Endothelial cell of umbilical vein (primary cell): Measurements from ENCODE around the gene FRMPD3. TPM values are rescaled to one million over a fixed set of nuclear protein-coding genes. Genes with fewer than 3 reads are reported as not detected.

Source experiments
- BruUV-seq: library from RNA; stranded (reverse); fragments of 400-500 nt; replicated peaks from 2 replicates; lab custom pipeline; 2021; lab: Mats Ljungman, UMichigan
- CTCF ChIA-PET: fragments of 300-600, 350-600 bp; sonication (Branson Sonifier 250); formaldehyde crosslinking; loops from one replicate; lab custom pipeline; 2021; ENCODE audit warnings: antibody characterized with exemption, inconsistent platforms; lab: Charles Lee
- POLR2A ChIA-PET: fragments of 300-600, 350-600 bp; sonication (Branson Sonifier 250); formaldehyde crosslinking; loops from one replicate; lab custom pipeline; 2021; ENCODE audit warnings: antibody characterized with exemption, inconsistent platforms; lab: Charles Lee
- DNase-seq: peaks from one replicate; pipeline ENCODE4 v3.0.0-alpha.2; 2011; ENCODE audit warnings: low read depth, low spot score
- FAIRE-seq: peaks from 2 replicates; lab custom pipeline; 2011; peaks lifted over from hg19 to GRCh38; lab: Jason Lieb, UNC
- H2AFZ ChIP-seq: 2 replicates; pipeline ENCODE4 v1.6.0; 2012; ENCODE audit warnings: low read depth, low read length, control low read depth, inconsistent platforms
- H3K27ac ChIP-seq: 2 replicates; pipeline ENCODE4 v1.5.1; 2011; ENCODE audit warnings: low read depth, mild to moderate bottlenecking, control low read depth, low read length, moderate library complexity; ENCODE audit not compliant: insufficient read depth
- H3K27me3 ChIP-seq, 2 experiments: 2 replicates each; pipeline versions ENCODE4 v1.6.0 to v1.6.1; 2011; ENCODE audit warnings: low read length in 2 of 2, mixed read lengths in 1 of 2; ENCODE audit not compliant: control insufficient read depth in 2 of 2, insufficient read depth in 2 of 2
- H3K36me3 ChIP-seq, 2 experiments: 2 replicates in 1 of 2; 3 replicates in 1 of 2; pipeline ENCODE4 v1.5.1; 2011; ENCODE audit warnings: low read length in 2 of 2, mild to moderate bottlenecking in 1 of 2, moderate library complexity in 1 of 2; ENCODE audit not compliant: control insufficient read depth in 2 of 2, insufficient read depth in 2 of 2; ENCODE audit errors: extremely low read depth in 1 of 2
- H3K4me1 ChIP-seq: 3 replicates; pipeline ENCODE4 v1.5.1; 2011; ENCODE audit warnings: mild to moderate bottlenecking, low read length; ENCODE audit not compliant: control insufficient read depth, insufficient read depth; ENCODE audit errors: extremely low read depth
- H3K4me2 ChIP-seq: 2 replicates; pipeline ENCODE4 v1.6.1; 2011; ENCODE audit warnings: low read length, control low read depth, mixed read lengths; ENCODE audit not compliant: insufficient read depth
- H3K4me3 ChIP-seq, 3 experiments: fragments of 200-600 bp in 1 of 3; sonication (generic), shearing (Covaris generic) in 1 of 3; replicated peaks in 1 of 3; 2 replicates each; pipeline ENCODE4 v1.5.1; 2011 to 2016; ENCODE audit warnings: control low read depth in 3 of 3, low read length in 3 of 3, mild to moderate bottlenecking in 2 of 3, inconsistent platforms in 1 of 3, low read depth in 1 of 3, moderate library complexity in 1 of 3; ENCODE audit not compliant: insufficient read depth in 1 of 3
- H3K79me2 ChIP-seq: 2 replicates; pipeline ENCODE4 v1.6.0; 2012; ENCODE audit warnings: low read length, inconsistent platforms; ENCODE audit not compliant: control insufficient read depth, insufficient read depth
- H3K9ac ChIP-seq: replicated peaks from 2 replicates; pipeline ENCODE3; 2011; ENCODE audit warnings: low read length, control low read depth; ENCODE audit not compliant: insufficient read depth; ENCODE audit errors: extremely low read depth
- H3K9me1 ChIP-seq: replicated peaks from 3 replicates; pipeline ENCODE4 v1.6.0; 2011; ENCODE audit warnings: mild to moderate bottlenecking, low read length; ENCODE audit not compliant: control insufficient read depth, insufficient read depth; ENCODE audit errors: extremely low read depth
- H3K9me3 ChIP-seq: replicated peaks from 2 replicates; pipeline ENCODE4 v1.5.1; 2012; ENCODE audit warnings: low read length, inconsistent platforms; ENCODE audit not compliant: control insufficient read depth, insufficient read depth
- H4K20me1 ChIP-seq: replicated peaks from 2 replicates; pipeline ENCODE3; 2011; ENCODE audit warnings: mild to moderate bottlenecking, low read length; ENCODE audit not compliant: control insufficient read depth, insufficient read depth; ENCODE audit errors: extremely low read depth
- CTCF ChIP-seq, 2 donors: IDR thresholded peaks; 1 replicate in 1 of 2; 2 replicates in 1 of 2; pipeline ENCODE4 v1.5.1; 2011; ENCODE audit warnings: low read length in 2 of 2, mild to moderate bottlenecking in 2 of 2, moderate library complexity in 2 of 2, control low read depth in 1 of 2, inconsistent platforms in 1 of 2, low read depth in 1 of 2; ENCODE audit not compliant: insufficient read depth in 1 of 2; ENCODE audit errors: extremely low read depth in 1 of 2
- EZH2 ChIP-seq: IDR thresholded peaks from 2 replicates; pipeline ENCODE4 v1.6.1; 2012; ENCODE audit warnings: borderline replicate concordance, low read depth, mild to moderate bottlenecking, moderate library complexity, low read length, inconsistent platforms; ENCODE audit not compliant: severe bottlenecking
- FOS ChIP-seq: IDR thresholded peaks from 2 replicates; pipeline ENCODE4 v1.6.1; 2011; ENCODE audit warnings: mild to moderate bottlenecking, low read length, moderate library complexity, borderline replicate concordance; ENCODE audit not compliant: insufficient read depth
- GATA2 ChIP-seq: IDR thresholded peaks from 2 replicates; pipeline ENCODE4 v1.7.0; 2011; ENCODE audit warnings: low read depth, mild to moderate bottlenecking, moderate library complexity, mixed read lengths, low read length; ENCODE audit not compliant: insufficient read length, insufficient read depth
- JUN ChIP-seq: IDR thresholded peaks from 2 replicates; pipeline ENCODE4 v1.6.1; 2011; ENCODE audit warnings: borderline replicate concordance, low read depth; ENCODE audit not compliant: insufficient read length, insufficient read depth
- MYC ChIP-seq: IDR thresholded peaks from one replicate; pipeline ENCODE4 v1.6.1; 2011; ENCODE audit warnings: mild to moderate bottlenecking, low read depth, low read length
- POLR2A ChIP-seq: IDR thresholded peaks from 2 replicates; pipeline ENCODE4 v1.6.1; 2012; ENCODE audit warnings: low read depth, mild to moderate bottlenecking, control low read depth, low read length
- POLR2AphosphoS5 ChIP-seq: IDR thresholded peaks from 2 replicates; pipeline ENCODE4 v1.6.1; 2012; ENCODE audit warnings: low read depth, mild to moderate bottlenecking, control low read depth, low read length, moderate library complexity; ENCODE audit not compliant: insufficient read depth
- dilution Hi-C: fragments of 300-500 bp; cut with MboI; formaldehyde crosslinking; loops from one replicate; pipeline ENCODE4 v1.15.0; 2019; ENCODE audit warnings: low sequenced_read_pairs; ENCODE audit not compliant: extremely low pct_ligation_motif_present
- intact Hi-C: fragments of 100-400 bp; cut with micrococcal nuclease; formaldehyde crosslinking; loops from one replicate; pipeline ENCODE4 v1.10.0; 2022
- polyA plus RNA-seq, 4 experiments: library from polyadenylated mRNA; depleted of rRNA in 3 of 4; stranded (reverse) in 3 of 4; unstranded in 1 of 4; fragments of >200 nt; gene quantifications; 2 replicates each; pipeline versions ENCODE4 v1.2.1 to v1.2.3, GENCODE V29; 2011 to 2012; ENCODE audit warnings: missing spikeins in 1 of 4
- total RNA-seq: library from RNA; stranded (reverse); gene quantifications from 2 replicates; pipeline ENCODE4 v1.2.3, GENCODE V29; 2021
- TF ChIP-seq, protein P1 (sequence below): IDR thresholded peaks from 2 replicates; pipeline ENCODE4 v1.6.1; 2011; ENCODE audit not compliant: insufficient read depth, insufficient read length

The FRMPD3 gene
- total and polyA plus RNA-seq, 2 donors (not counting 3 experiments of a cell fraction or from before 2014, with no cell fraction given), result not detected

GRCh38 chrX:107447642-107448041, 1.8 kb upstream of the FRMPD3 start:
- no peaks in the 10 kb centered on the region for H3K36me3 ChIP-seq
- H2AFZ ChIP-seq, result no peak overlapping the region
- dilution Hi-C loops (no loop called here), intact Hi-C loops (no loop called here)
- no peak overlapping the region for H3K9ac ChIP-seq
- H3K27ac ChIP-seq, result no peak overlapping the region
- BruUV-seq, result no TSS peak
- H3K79me2 ChIP-seq, result no peaks in the 10 kb centered on the region
- no peaks in the 10 kb centered on the region for H3K9me3 ChIP-seq
- DNase-seq, result no peak
- H3K4me1 ChIP-seq, result no peaks in the 10 kb centered on the region
- H3K4me3 ChIP-seq, result no peak overlapping the region
- H4K20me1 ChIP-seq, result no peaks in the 10 kb centered on the region
- peaks cover 40 to 42% of the 10 kb centered on the region in 2 experiments for H3K27me3 ChIP-seq
- ChIA-PET POLR2A (no interaction called here), CTCF (no interaction called here)
- no peak overlapping the region for H3K4me2 ChIP-seq
- no peak for FAIRE-seq
- no peak for TF ChIP-seq MYC
- TF ChIP-seq EZH2, result no peak
- TF ChIP-seq CTCF (IDR thresholded peaks at IDR 0.05; ENCODE audit: extremely low read depth in 1 of 2, insufficient read depth in 1 of 2, low read depth in 1 of 2, low read length in 2 of 2), result no peak
- TF ChIP-seq GATA2, result no peak
- no peak for TF ChIP-seq JUN
- no peak for TF ChIP-seq POLR2A
- no peak for TF ChIP-seq POLR2AphosphoS5
- TF ChIP-seq, protein P1, sequence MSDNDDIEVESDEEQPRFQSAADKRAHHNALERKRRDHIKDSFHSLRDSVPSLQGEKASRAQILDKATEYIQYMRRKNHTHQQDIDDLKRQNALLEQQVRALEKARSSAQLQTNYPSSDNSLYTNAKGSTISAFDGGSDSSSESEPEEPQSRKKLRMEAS, result no peak
- TF ChIP-seq FOS, result no peak
- H3K9me1 ChIP-seq, result no peaks in the 10 kb centered on the region
